C4-2B (cell line): Measurements from ENCODE around the gene FOXJ2.
"Not testable (repeated sequence)": the region's sequence is repeated elsewhere in the genome, so short reads cannot be mapped to it uniquely, and the experiment has no call there.

ENCODE experiments used
- H3K27ac ChIP-seq: fragments of 450-650 bp; 2 replicates; pipeline ENCODE4 v1.5.1; 2017
- ZFX ChIP-seq: fragments of 450-650 bp; IDR thresholded peaks from 2 replicates; pipeline ENCODE4 v1.6.1; 2017
- TF ChIP-seq, protein P1 (sequence below): fragments of 450-650 bp; conservative IDR thresholded peaks from 2 replicates; pipeline ENCODE4 v1.5.1; 2017; ENCODE audit warnings: mild to moderate bottlenecking

FOXJ2 gene

DNA sequence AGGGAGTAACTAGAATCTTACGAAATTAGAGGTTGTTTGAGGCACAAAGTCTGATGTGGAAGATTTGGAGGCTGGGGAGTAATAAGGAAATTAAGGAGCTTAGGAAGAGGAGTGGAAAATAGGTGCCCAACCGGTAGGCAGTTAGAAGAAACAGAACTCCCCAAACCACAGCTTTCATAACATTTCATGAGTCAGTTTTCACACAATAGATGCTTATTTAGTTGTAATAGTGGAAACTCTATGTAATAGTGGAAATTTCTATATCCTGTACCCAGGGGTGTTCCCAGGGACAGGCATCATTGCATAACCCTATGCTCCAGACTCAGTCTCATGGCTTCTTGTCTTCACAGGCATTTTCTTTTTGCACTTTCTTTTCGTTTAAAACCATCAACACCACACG is 25.3 kb downstream of the FOXJ2 start:
- H3K27ac ChIP-seq = no peak overlapping the region
- TF ChIP-seq ZFX = no peak
- TF ChIP-seq, protein P1, sequence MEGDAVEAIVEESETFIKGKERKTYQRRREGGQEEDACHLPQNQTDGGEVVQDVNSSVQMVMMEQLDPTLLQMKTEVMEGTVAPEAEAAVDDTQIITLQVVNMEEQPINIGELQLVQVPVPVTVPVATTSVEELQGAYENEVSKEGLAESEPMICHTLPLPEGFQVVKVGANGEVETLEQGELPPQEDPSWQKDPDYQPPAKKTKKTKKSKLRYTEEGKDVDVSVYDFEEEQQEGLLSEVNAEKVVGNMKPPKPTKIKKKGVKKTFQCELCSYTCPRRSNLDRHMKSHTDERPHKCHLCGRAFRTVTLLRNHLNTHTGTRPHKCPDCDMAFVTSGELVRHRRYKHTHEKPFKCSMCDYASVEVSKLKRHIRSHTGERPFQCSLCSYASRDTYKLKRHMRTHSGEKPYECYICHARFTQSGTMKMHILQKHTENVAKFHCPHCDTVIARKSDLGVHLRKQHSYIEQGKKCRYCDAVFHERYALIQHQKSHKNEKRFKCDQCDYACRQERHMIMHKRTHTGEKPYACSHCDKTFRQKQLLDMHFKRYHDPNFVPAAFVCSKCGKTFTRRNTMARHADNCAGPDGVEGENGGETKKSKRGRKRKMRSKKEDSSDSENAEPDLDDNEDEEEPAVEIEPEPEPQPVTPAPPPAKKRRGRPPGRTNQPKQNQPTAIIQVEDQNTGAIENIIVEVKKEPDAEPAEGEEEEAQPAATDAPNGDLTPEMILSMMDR = no peak

DNA sequence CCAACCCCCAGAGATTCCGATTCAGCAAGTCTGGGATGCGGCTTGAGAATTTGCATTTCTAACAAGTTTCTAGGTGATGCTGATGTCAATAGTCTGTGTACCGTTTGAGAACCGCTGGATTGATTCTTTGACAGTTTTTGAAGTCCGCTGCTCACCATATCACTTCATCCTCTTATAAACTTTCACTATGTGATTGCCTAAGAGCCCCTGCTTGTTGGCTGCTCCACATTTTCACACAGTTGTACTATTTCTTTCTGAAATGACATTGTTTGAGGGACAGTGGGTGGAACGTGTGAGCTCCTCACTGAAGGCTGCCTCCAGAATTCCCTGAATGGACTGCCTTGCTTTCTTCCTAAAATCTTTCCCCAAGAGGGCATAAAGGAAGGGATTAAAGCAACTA is 26.0 kb downstream of the FOXJ2 start:
- H3K27ac ChIP-seq = no peak overlapping the region
- no peak for TF ChIP-seq ZFX
- TF ChIP-seq, protein P1 = no peak

DNA sequence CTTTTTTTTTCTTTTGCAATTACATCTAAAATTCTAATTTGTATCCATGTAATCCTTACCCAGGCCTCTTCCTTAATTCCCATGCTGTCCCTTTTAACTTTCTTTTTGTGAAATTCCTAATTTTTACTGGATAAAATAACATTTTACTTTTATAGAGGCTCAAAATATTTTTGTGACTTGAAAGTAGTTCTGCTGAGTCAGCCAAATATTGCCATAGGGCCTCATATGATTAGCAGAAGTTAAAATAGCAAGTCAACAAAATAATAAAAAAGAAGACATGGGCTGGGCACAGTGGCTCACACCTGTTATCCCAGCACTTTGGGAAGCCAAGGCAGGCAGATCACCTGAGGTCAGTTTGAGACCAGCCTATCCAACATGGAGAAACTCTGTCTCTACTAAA is 31.6 kb downstream of the FOXJ2 start:
- TF ChIP-seq ZFX = no peak
- TF ChIP-seq, protein P1 = no peak
- H3K27ac ChIP-seq = no peak overlapping the region

DNA sequence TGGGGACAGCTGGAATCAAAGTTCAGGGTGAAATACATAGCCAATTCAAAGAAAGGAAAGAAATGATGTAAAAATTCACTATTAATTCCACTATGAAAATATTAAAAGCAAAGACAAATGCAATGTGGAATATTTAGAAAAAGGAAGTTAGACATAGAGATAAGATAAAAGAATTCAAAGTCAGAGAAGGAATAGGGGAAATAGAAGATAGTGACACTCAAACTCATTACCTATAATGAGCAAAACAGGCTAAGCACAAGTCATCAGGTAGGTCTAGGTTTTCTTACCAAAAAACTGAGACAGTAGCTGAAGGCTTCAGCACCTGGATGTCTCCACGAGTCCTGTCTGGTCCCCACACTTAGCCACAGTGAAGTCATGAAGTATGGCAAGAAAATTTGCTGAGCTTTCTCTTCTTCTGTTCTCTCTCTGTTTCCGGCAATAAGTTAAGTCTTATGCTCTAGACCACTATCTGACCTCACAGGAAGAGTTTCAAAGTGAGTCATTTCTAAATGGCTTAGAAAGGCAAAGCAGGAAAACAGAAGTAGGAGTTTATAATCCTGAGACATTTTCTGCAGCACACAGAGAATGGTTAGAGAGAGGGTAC is 33.6 kb downstream of the FOXJ2 start, which contains the start of gene C3AR1:
Gene C3AR1, minus strand, starts transcription at position 369 of the 604 bp plus-strand sequence. CDS start 6,174 bp downstream, outside the sequence.
- H3K27ac ChIP-seq = no peak within 1 kb of the TSS
- TF ChIP-seq, protein P1 = no peak
- TF ChIP-seq ZFX = no peak

DNA sequence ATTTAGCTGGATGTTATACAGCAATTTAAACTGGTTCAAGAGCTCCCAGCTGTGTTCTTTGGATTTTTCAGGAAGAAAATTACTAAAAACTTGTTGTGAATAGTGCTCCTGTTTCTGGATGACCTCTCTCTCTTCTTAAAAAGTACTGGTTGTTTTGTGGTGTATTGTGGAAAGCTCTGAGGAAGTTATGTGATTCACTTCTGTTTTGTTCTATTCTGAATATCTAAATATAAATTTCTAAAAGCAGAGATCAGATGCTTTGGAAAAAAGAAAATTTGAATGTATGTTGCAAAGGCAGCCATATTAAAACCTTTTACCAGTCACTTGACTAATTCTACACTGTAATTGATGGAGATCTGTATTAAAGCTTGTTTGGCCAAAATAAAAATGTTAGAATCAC is 37.1 kb downstream of the FOXJ2 start:
- no peak overlapping the region for H3K27ac ChIP-seq
- TF ChIP-seq, protein P1 = no peak
- no peak for TF ChIP-seq ZFX

DNA sequence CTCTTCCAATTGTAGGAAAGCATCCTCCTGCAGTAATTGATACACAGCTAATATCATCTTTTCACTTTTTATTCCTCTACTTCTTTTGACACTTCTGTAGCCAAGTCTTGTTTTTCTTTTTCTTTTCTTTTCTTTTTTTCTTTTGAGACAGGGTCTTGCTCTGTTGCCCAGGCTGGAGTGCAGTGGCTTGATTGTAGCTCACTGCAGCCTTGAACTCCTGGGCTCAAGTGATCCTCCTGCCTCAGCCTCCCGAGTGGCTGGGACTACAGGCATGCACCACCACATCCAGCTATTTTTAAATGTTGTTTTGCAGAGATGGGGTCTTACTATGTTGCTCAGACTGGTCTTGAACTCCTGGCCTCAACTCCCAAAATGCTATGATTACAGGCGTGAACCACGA is 39.3 kb downstream of the FOXJ2 start:
- not testable (repeated sequence) for H3K27ac ChIP-seq

DNA sequence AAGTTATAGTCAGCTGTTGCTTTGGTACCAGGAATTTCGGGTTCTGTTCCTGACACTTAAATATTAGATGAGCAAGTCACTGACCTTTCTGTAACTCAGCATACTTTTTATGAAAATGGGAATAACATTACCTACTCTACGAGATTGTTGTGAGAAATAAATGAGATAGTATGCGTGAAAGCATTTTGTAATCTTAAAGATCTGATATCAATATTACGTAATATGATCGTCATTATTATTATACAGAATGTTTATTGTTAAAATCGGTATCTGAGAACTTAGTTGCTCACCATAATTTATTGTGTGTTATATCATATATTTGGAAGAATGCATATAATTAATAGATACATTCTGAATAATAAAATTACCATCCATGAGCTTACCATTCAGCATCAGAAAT is 43.4 kb downstream of the FOXJ2 start:
- TF ChIP-seq ZFX = no peak
- TF ChIP-seq, protein P1 = no peak
- no peak overlapping the region for H3K27ac ChIP-seq

DNA sequence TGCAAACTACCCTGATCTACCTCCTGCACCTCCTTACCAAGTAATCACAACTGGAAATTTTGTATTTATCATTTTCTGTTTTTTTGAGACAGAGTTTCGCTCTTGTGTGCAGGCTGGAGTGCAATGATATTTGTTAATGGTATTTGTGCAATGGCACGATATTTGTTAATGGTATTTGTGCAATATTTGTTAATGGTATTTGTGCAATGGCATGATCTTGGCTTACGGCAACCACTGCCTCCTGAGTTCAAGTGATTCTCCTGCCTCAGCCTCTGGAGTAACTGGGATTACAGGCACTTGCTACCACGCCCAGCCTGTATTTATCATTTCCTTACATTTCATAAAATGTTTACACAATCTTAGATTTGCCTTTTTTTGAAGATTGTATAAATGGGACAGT is 43.9 kb downstream of the FOXJ2 start:
- TF ChIP-seq ZFX = no peak
- TF ChIP-seq, protein P1 = no peak
- no peak overlapping the region for H3K27ac ChIP-seq
